ENCODE data around the gene CUL2. TPM values are rescaled to one million over a fixed set of nuclear protein-coding genes. Genes with fewer than 3 reads are reported as not detected.
"Not testable (repeated sequence)": the region's sequence is repeated elsewhere in the genome, so short reads cannot be mapped to it uniquely, and the experiment has no call there.

Gene CUL2
- total RNA-seq, 1 donor from 2014 or later, result 45.7 TPM

DNA sequence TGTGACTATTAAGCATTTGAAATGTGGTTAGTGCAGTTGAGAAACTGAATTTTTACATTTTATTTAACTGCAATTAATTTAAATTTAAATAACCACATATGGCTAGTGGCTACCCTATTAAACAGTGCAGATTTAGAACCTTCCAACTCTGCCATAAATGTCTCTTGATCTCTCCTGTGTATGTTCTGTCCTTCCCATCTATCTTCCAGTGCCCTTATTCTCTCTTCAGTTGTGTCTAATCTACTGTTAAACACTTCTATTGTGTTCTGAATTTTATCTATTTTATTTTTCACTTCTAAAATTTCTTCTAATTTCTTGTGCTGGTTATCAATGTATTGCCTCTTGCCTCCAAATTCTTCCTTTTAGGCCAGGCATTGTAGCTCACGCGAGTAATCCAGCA, 105.0 kb downstream of the CUL2 start:
- intact Hi-C loops (cut with micrococcal nuclease), result no loop called here

DNA sequence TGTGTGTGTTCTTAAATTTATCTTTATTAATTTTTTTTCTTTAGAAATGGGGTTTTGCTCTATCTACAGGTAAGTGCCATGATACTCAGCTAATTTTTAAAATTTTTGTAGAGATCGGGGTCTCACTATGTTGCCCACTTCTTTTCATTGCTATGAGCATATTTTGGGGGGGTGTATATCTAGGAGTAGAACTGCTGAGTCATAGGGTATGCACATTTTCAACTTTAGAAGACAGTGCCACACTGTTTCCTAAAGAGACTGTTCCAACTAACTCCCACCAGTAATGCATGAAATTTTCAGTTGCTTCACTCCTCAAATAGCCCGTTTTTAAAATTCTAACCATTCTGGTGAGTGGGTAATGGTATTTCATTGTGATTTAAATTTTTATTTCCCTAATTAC, 108.3 kb downstream of the CUL2 start:
- intact Hi-C loops (cut with micrococcal nuclease), result no loop called here

DNA sequence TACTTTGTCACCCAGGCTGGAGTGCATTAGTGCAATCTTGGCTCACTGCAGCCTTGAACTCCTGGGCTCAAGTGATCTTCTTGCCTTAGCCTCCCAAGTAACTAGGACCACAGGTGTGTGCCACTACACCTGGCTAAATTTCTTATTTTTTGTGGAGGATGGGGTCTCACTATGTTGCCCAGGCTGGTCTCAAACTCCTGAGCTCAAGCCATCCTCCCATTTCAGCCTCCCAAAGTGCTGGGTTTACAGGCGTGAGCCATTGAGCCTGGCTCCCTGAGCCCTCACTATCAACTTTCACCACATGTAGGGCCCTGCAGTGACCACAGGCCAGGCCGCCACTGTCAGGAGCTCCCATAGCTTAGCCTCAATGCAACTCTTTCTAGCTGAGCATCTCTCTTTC, 110.2 kb downstream of the CUL2 start:
- intact Hi-C loops (cut with micrococcal nuclease), result no loop called here

DNA sequence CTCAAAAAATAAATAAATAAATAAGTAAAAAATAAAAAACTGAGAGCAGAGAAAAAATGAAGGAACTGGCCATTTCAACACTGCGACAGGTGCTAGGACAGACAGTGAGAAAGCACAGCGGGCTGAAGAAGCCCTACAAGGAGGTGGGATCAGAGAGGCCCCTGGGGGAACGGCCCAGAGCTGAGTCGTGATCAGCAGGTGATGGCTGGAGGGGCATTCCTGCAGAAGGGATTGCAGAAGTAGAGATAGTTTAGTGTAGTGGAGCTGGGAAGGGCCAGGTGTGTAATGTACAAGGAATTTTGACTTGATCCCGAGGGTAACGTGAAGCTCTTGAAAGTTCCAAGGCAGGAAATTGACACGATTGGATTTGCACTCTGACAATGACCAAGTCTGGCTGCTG, 112.1 kb downstream of the CUL2 start:
- intact Hi-C loops (cut with micrococcal nuclease), result no loop called here

DNA sequence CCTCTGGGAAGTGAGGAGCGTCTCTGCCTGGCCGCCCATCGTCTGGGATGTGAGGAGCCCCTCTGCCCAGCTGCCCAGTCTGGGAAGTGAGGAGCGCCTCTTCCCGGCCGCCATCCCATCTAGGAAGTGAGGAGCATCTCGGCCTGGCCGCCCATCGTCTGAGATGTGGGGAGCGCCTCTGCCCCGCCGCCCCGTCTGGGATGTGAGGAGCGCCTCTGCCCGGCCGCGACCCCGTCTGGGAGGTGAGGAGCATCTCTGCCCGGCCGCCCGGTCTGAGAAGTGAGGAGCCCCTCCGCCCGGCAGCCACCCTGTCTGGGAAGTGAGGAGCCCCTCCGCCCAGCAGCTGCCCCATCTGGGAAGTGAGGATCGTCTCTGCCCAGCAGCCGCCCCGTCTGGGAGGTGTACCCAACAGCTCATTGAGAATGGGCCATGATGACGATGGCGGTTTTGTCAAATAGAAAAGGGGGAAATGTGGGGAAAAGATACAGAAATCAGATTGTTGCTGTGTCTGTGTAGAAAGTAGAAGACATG, 113.7 kb downstream of the CUL2 start:
- intact Hi-C loops (cut with micrococcal nuclease), result not testable (repeated sequence)

DNA sequence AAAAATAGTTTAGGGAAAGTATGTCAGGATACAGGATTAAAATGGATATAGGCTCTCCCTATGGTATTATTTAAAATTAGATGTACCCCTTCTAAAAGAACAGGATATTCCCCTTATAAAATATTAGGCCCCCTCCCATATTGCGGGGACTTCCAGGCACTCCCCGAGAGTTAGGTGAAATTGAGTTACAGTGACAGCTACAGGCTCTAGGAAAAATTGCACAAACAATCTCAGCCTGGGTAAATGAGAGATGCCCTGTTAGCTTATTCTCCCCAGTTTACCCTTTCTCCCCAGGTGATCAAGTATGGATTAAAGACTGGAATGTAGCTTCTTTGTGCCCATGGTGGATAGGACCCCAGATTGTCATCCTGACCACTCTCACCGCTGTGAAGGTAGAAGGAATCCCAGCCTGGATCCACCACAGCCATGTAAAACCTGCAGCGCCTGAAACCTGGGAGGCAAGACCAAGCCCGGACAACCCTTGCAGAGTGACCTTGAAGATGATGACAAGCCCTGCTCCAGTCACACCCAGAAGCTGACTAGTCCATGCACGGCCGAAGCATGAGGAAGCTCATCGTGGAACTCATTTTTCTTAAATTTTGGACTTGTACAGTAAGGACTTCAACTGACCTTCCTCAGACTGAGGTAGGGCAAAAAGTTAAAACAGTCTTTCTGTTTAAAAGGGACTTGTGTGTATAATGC, 115.6 kb downstream of the CUL2 start:
- intact Hi-C loops (cut with micrococcal nuclease), result not testable (repeated sequence)

DNA sequence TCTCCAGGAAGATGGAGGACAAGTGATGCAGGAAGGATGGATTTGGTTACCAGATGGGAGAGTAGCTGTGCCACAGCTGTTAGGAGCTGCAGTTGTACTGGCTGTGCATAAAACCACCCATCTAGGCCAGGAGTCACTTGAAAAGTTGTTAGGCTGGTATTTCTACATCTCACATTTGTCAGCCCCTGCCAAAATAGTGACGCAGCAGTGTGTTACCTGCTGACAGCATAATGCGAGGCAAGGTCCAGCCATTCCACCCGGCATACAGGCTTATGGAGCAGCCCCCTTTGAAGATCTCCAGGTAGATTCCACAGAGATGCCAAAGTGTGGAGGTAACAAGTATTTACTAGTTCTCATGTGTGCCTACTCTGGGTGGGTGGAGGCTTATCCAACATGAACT, 116.4 kb downstream of the CUL2 start:
- intact Hi-C loops (cut with micrococcal nuclease), result not testable (repeated sequence)

DNA sequence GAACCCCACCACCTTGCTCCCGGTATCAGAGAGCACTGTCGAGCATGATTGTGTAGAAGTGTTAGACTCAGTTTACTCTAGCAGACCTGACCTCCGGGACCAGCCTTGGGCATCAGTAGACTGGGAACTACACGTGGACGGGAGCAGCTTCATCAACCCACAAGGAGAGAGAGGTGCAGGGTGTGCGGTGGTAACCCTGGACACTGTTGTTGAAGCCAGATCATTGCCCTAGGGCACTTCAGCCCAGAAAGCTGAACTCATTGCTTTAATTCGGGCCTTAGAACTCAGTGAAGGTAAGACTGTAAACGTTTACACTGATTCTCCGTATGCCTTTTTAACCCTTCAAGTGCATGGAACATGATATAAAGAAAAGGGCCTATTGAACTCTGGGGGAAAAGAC, 117.0 kb downstream of the CUL2 start:
- intact Hi-C loops (cut with micrococcal nuclease), result not testable (repeated sequence)

DNA sequence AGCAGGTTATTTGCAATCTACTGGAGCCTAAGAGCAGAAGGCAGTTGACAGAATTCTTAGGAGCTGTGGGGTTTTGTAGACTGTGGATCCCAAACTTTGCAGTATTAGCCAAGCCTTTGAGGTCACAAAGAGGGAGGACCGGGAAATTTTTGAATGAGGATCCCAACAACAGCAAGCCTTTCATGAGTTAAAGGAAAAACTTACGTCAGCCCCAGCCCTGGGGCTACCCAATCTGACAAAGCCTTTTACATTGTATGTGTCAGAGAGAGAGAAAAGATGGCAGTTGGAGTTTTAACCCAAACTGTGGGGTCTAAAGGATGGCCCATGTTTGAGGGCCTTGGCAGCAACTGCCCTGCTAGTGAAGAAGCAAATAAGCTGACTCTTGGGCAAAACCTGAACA, 117.5 kb downstream of the CUL2 start:
- intact Hi-C loops (cut with micrococcal nuclease), result not testable (repeated sequence)

DNA sequence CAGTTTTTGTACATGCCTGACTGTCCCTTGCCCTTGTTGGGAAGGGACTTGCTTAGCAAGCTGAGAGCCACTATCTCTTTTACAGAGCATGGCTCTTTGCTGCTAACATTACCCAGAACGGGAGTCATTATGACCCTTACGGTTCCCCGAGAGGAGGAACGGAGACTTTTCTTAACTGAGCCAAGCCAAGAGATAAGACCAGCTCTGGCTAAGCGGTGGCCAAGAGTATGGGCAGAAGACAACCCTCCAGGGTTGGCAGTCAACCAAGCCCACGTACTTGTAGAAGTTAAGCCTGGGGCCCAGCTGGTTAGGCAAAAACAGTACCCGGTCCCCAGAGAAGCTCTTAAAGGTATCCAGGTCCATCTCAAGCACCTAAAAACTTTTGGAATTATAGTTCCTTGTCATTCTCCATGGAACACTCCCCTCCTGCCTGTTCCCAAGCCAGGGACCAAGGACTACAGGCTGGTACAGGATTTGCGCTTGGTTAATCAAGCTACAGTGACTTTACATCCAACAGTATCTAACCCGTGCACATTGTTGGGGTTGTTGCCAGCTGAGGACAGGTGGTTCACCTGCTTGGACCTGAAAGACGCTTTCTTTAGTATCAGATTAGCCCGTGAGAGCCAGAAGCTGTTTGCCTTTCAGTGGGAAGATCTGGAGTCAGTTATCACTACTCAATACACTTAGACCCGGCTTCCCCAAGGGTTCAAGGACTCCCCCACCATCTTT, 118.4 kb downstream of the CUL2 start:
- intact Hi-C loops (cut with micrococcal nuclease), result not testable (repeated sequence)

DNA sequence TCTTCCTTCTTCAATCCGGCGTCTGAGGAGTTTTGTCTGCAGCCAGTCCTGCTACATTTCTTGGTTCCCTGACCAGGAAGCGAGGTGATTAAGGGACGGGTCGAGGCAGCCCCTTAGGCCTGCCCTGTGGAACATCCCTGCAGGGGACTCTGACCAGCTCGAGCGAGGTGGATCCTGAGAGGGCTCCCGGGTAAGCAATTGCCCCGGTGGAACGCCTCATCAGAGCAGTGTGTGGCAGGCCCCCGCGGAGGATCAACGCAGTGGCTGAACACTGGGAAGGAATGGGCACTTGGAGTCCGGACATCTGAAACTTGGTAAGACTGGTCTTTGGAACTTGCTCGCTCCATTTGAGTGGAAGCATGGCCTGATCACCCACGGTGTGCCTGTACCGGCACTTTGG, 121.0 kb downstream of the CUL2 start:
- intact Hi-C loops (cut with micrococcal nuclease), result no loop called here

DNA sequence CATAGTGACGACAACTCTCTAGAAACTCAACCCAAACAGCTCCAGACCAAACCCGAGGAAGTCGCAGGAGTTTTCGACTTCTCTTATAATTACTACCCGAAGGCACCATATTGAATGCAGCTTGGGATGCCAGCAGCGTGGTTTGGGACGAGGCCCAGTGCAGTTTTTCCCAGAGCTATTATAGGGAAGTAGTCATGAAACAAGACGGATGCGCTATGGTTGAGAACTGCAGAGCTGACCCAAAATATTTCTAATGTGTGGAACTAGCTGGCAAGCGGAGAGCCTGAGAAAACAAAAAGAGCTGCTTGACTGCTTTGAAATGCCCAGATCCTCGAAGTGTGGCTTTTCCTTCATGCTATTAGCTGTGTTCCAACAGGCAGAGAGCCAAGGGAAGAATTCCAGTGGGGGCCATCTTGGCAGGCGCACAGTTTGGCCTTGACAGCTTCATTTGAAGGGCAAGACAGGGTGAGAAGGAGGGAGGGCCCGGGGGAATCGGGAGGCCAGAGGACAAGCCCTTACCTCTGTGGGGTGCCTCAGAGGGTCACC, 122.7 kb downstream of the CUL2 start:
- intact Hi-C loops (cut with micrococcal nuclease), result no loop called here

DNA sequence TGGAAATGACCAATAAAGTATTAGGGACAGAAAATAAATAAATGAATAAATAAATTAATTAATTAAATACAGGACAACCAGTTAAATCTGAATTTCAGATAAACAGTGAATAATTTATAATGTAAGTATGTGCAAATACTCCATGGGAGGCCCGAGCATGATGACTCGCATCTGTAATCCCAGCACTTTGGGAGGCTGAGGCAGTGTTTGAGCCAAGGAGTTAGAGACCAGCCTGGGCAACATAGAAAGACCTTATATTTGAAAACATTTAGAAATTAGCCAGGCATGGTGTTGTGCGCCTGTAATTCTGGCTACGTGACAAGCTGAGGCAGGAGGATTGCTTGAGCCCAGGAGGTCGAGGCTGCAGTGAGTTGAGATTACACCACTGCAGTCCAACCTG, 123.7 kb downstream of the CUL2 start:
- intact Hi-C loops (cut with micrococcal nuclease), result no loop called here

DNA sequence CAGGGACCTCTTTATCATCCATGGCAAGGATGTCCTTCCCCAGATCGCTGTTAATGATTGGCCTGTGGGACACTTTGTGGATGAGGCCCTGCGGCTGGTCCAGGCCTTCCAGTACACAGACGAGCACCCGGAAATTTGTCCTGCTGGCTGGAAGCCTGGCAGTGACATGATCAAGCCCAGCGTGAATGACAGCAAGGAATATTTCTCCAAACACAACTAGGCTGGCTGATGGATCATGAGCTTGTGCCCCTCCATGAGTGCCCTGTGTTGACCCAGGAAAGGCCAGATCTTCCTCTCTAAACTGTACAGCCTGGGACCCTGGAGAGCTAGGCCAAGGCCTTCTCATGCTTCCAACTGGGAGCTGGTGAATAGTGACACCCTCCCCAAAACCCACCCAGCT, 124.1 kb downstream of the CUL2 start:
- intact Hi-C loops (cut with micrococcal nuclease), result no loop called here

DNA sequence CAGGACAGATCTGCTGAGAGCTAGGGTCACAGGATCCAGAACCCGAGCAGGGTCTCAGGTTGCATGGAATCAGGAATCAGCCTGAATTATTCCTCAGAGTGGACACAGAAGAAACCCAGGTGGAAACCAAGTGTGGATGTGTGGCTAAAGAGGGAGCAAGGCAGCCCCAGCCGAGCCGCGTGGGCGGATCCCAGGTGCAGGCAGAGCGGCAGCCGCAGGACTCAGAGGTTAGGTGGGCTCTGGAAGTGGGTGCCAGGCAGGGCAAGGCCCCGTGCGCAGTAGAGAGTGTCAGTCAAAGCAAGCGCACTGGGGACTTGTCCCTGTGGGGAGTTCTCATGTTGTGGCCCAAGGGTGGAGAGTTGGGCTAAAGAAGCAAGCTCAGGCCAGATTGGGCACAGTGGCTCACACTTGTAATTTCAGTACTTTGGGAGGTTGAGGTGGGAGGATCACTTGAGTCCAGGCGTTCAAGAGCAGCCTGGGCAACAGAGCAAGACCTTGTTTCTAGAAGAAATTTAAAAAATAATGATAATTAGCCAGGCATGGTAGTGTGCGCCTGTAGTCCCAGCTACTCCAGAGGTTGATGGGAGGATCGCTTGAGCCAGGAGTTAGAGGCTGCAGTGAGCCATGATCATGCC, 125.9 kb downstream of the CUL2 start:
- intact Hi-C loops (cut with micrococcal nuclease), result no loop called here

DNA sequence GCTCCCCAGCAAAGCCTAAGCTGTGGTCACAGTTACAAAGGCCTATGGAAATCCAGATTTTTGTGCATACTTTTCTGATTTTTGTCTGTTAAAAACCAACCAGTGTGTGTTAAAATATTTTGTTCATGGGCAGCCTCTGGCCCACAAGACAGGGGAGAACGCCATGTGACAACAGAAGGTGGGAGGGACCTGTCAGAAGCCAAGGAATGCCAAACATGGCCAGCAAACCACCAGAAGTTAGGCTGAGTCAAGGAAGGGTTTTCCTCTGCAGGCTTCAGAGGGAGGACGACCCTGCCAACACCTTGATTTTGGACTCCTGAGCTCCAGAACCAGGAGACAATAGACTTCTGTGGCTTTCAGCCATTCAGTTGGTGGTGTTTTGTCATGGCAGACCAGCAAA, 127.3 kb downstream of the CUL2 start:
- intact Hi-C loops (cut with micrococcal nuclease), result no loop called here

DNA sequence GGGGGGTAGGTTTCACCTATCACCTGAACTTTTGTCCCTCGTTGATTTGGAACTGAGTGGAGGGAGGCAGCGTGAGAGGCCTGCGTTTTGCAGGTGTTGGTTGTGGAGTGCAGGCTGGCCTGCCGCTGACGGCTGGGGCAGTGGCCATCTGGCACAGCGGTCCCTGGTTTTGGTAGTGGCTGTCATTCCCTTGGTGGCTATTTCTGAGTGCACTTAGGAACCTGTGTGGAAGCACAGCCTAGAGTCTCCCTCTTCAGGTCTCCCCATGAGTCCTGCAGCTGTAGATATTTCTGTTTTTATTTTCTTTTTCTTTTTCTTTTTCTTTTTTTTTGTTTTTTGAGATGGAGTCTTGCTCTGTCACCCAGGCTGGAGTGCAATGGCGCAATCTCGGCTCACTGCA, 129.2 kb downstream of the CUL2 start:
- intact Hi-C loops (cut with micrococcal nuclease), result no loop called here

DNA sequence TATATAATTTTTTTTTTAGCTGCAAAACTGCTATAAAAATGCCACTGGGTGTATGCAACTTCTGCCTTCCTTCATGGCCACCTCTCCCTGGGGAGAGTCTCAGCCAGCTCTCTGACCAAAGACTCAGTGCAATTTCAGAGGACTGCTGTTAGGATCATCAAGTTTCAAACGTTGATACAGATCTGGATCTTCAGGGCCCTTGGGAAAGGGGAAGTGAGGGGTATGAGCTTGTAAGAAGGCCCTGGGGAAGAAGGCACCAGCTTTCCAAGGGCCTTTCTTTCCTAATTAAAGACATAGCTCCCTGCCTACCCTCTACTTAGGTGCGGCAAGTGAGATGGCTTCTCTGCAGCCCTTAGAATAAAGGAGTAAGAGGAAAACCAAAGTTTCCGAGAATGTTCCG, 130.4 kb downstream of the CUL2 start:
- intact Hi-C loops (cut with micrococcal nuclease), result no loop called here

DNA sequence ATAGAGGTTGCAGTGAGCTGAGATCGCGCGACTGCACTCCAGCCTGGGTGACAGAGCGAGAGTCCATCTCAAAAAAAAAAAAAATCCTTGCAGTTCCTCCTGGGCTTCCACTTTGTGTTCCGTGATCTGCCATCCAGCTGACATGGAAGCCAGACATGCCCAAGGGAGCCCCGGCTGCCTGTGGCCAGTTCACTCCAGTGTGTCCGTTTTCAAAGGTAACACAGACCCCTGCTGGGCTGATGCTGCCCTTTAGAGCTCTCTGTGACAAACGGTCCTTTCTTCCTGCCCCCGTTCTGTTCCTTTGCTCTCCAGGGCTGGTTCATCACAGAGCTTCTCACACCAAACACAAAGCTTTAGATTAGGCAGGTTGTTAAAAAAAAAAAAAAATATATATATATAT, 130.8 kb downstream of the CUL2 start:
- intact Hi-C loops (cut with micrococcal nuclease), result no loop called here

Data from T-helper 1 cell treated with Interleukin-12 subunit alpha and Interleukin-12 subunit beta and Interleukin-4 antibody, amounts not matched to agents 30 ng/mL and 1 ng/mL, for 36 hours (primary cell).